T-helper 1 cell (primary cell): Measurements from ENCODE around the gene SBK3.
A peak's percentile ranks its signal among the peaks of the same experiment; 100 is the strongest.
"Not testable (repeated sequence)": the region's sequence is repeated elsewhere in the genome, so short reads cannot be mapped to it uniquely, and the experiment has no call there.

Experiments used
- DNase-seq, 5 donors: peaks; one replicate each; pipeline ENCODE4 v3.0.0-alpha.2; 2012 to 2020
- total RNA-seq, 4 donors: gene quantifications; one replicate each; lab custom pipeline; 2026; lab: John Stamatoyannopoulos, UW

SBK3 gene
- 0 reads per million in 4 donors for total RNA-seq

GRCh38 chr19:55545443-55545842, at the start of gene SBK3:
Gene SBK3, minus strand, starts transcription at chr19:55545543. Its CDS starts 0 bp downstream, at chr19:55545543.
- no peak for DNase-seq

GRCh38 chr19:55593096-55593772, 47.9 kb upstream of the SBK3 start:
- DNase-seq = no peak

- DNase-seq = no peak
Measured at GRCh38 chr19:55592391-55593090, 47.2 kb upstream of the SBK3 start.

GRCh38 chr19:55591555-55591954, 46.2 kb upstream of the SBK3 start:
- no peak for DNase-seq

- DNase-seq = no peak
Measured at GRCh38 chr19:55590617-55591016, 45.3 kb upstream of the SBK3 start.

GRCh38 chr19:55590109-55590508, 44.8 kb upstream of the SBK3 start:
- no peak for DNase-seq

- no peak for DNase-seq
Measured at GRCh38 chr19:55588738-55589137, 43.4 kb upstream of the SBK3 start.

GRCh38 chr19:55586976-55587668, 41.8 kb upstream of the SBK3 start:
- DNase-seq = peak; percentile 83 to 92 (median 90)

GRCh38 chr19:55585658-55586339, 40.5 kb upstream of the SBK3 start:
- peak in 2 of 5 donors; percentile 30 to 42 for DNase-seq

- DNase-seq = no peak
Measured at GRCh38 chr19:55584871-55585270, 39.5 kb upstream of the SBK3 start.

GRCh38 chr19:55583897-55584296, 38.6 kb upstream of the SBK3 start:
- not testable (repeated sequence) for DNase-seq

- DNase-seq = not testable (repeated sequence)
Measured at GRCh38 chr19:55582284-55582683, 36.9 kb upstream of the SBK3 start.

- DNase-seq = no peak
Measured at GRCh38 chr19:55581823-55582223, 36.5 kb upstream of the SBK3 start.

GRCh38 chr19:55581145-55581822, 35.9 kb upstream of the SBK3 start:
- no peak for DNase-seq

GRCh38 chr19:55580628-55581144, 35.3 kb upstream of the SBK3 start, which contains the start of gene ZNF579:
Gene ZNF579, minus strand, starts transcription at chr19:55580848. Its CDS starts 1,209 bp downstream, at chr19:55579639.
- DNase-seq = peak in 4 of 5 donors; percentile 49 to 75 (median 60)

- DNase-seq = no peak
Measured at GRCh38 chr19:55579766-55580621, 34.7 kb upstream of the SBK3 start.

- DNase-seq = no peak
Measured at GRCh38 chr19:55578761-55579747, 33.7 kb upstream of the SBK3 start.

- DNase-seq = no peak
Measured at GRCh38 chr19:55578031-55578760, 32.9 kb upstream of the SBK3 start.

- no peak for DNase-seq
Measured at GRCh38 chr19:55576746-55577145, 31.4 kb upstream of the SBK3 start.
